Kidney tubule cell (primary cell): ENCODE measurements around the gene HSPA8.

ENCODE experiments used
- DNase-seq: peaks from one replicate; pipeline ENCODE4 v3.0.0-alpha.2; 2018; ENCODE audit warnings: low spot score

The HSPA8 gene

DNA sequence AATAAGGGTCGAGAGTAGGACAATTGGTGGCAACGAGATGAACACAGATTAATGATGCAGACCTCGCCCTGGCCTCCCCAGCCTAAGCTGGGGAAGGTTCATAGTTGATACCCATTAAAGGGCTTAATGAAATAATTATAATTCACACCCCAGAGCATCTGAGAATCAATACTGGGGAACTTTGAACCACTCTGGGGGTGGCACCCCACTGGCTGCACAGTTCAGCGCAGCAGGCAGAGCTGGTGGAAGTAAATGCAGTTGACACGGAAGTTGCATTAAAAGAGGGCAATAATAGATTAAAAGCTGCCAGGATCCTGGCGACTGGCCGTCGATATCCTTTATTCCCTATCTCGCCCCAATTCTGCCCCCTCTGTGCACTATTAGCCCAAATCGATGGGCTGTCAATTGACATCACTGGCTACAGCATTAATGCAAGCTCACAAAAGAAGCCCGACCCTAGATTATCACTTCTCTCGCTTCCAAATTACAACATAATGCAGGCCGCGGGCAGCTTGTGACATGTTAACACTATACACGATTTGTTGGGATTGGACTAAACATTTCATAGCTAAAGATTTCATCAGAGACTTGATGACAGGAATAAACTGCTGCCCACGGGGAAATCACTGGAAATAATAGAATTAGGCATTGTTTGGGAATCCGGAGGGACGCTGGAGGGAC is 14.5 kb downstream of the HSPA8 start:
- no peak for DNase-seq

GRCh38 chr11:123046473-123047259 is 15.3 kb downstream of the HSPA8 start:
- no peak for DNase-seq

- no peak for DNase-seq
These were observed 16.8 kb downstream of the HSPA8 start for GRCh38 chr11:123045101-123045500.

DNA sequence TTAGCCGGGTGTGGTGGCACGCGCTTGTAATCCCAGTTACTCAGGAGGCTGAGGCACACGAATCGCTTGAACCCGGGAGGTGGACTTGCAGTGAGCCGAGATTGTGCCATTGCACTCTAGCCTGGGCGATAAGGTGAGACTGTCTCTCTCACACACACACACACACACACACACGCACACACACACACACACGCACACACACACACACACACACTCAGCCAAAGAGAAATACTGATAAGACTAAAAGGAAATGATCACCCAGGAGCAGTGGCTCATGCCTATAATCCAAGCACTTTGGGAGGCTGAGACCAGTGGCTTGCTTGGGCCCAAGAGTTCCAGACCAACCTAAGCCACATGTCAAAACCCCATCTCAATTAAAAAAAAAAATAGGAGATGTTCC is 20.8 kb downstream of the HSPA8 start:
- DNase-seq, result no peak

- no peak for DNase-seq
These were observed 21.9 kb downstream of the HSPA8 start for GRCh38 chr11:123040111-123040432.

GRCh38 chr11:123035831-123036230 is 26.1 kb downstream of the HSPA8 start:
- DNase-seq, result no peak

- DNase-seq, result no peak
These were observed 27.3 kb downstream of the HSPA8 start for GRCh38 chr11:123034597-123034996.

DNA sequence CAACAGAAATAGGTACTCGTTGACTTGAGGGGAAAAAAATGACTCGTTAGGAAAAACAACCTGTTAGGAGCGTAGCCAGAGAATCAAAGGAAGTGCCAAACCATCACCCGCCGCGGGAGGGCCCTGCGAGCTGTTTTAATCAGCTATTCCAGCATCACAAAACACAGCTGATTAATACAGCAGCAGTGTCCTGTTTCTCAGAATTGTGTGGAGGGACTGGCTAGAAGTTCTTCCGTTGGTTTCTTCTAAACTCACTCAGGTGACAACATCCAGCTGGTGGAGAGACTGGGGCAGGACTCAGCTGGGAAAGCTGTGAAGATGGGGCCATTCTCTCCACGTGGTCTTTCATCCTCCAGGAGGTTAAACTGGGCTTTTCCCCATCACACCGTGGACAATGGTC is 28.0 kb downstream of the HSPA8 start:
- DNase-seq, result peak; percentile 26

DNA sequence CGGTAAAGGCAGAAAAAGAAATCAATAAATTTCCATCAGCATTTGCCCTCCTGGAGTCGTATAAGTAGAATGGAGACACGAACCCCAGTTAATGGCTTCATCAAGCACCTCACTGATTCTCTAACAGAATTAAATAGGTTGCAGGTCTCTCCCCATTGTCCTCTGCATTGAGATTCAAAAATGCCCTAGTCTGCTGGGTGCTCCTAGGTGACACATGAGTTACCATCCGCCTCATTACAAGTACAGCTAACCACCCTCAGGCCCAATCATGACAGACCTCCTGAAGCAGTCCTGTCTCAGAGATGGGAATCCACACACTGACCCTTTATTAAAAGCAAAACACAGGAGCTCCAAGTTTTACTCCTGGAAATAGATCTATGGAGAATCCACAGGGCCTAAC is 31.4 kb downstream of the HSPA8 start:
- no peak for DNase-seq

DNA sequence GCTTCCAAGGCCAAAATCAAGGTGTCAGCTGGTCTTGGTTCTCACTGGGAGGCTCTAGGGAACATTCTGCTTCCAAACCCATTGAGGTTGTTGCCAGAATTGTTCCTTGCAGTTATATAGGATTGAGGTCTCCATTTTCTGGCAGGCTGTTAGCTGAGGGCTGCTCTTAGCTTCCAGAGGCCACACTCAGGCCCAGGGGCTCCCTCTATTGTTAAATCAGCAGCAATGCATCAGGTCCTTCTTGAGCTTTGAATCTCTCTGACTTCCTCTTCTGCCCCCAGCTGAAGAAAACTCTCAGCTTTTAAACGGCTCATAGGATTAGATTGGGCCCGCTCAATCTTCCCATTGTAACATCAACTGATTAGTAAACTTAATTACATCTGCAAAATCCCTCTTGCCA is 41.0 kb downstream of the HSPA8 start:
- DNase-seq, result peak; percentile 59

- DNase-seq, result no peak
These were observed 43.2 kb downstream of the HSPA8 start for GRCh38 chr11:123018702-123019101.

DNA sequence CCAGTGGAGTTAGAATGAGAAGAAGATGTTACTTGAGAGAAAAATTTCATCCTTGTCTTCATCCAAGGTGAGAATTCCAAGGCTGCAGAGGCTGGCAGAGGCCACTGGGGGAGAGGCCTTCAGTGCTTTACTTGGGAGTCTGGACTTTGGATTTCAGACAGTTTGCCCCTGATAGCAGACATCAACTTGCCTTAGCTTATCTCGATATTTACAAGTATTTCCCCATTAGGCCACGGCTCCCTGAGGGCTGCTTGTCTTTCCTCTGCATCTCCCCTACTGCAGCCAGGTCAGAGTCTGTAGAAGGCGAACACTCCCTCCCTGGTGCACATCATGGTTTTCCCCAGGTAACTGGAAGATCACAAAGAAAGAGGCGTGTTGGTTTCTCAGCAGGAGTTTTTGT is 50.4 kb downstream of the HSPA8 start:
- DNase-seq, result no peak
